Peyer's patch (tissue), 4 donors: ENCODE results near the gene CLBA1.

Experiments used
- POLR2A ChIP-seq, 2 donors: fragments of 450-650 bp; IDR thresholded peaks; one replicate each; pipeline ENCODE4 v1.5.1; 2017; ENCODE audit warnings: antibody characterized with exemption in 2 of 2, mild to moderate bottlenecking in 2 of 2, moderate library complexity in 2 of 2
- TF ChIP-seq, protein P1 (sequence below), 6 experiments: fragments of 450-650 bp in 4 of 6; fragments of 200-600 bp in 2 of 6; sonication (generic) in 1 of 6; IDR thresholded peaks; one replicate each; pipeline ENCODE4 v1.5.1; 2017 to 2019; ENCODE audit warnings: antibody characterized with exemption in 6 of 6, mild to moderate bottlenecking in 3 of 6, moderate library complexity in 1 of 6

DNA sequence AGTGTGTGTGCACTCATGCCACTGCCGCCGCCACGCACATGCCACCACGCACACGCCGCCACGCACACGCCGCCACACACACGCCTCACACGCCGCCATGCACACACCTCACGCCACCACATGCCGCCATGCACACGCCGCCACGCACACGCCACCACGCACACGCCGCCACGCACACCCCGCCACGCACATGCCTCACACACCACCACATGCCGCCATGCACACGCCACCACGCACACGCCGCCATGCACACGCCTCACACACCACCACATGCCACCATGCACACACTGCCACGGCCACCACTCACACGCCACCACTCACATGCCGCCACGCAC is 6.3 kb downstream of the CLBA1 start:
- TF ChIP-seq, protein P1, sequence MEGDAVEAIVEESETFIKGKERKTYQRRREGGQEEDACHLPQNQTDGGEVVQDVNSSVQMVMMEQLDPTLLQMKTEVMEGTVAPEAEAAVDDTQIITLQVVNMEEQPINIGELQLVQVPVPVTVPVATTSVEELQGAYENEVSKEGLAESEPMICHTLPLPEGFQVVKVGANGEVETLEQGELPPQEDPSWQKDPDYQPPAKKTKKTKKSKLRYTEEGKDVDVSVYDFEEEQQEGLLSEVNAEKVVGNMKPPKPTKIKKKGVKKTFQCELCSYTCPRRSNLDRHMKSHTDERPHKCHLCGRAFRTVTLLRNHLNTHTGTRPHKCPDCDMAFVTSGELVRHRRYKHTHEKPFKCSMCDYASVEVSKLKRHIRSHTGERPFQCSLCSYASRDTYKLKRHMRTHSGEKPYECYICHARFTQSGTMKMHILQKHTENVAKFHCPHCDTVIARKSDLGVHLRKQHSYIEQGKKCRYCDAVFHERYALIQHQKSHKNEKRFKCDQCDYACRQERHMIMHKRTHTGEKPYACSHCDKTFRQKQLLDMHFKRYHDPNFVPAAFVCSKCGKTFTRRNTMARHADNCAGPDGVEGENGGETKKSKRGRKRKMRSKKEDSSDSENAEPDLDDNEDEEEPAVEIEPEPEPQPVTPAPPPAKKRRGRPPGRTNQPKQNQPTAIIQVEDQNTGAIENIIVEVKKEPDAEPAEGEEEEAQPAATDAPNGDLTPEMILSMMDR (IDR thresholded peaks at IDR 0.05) = no peak
- TF ChIP-seq POLR2A (IDR thresholded peaks at IDR 0.05) = no peak
